GM21717 (cell line): ENCODE results near the gene PARM1.
A peak's percentile ranks its signal among the peaks of the same experiment; 100 is the strongest.

Experiments
- ATAC-seq: cut with Tn5 transposase; IDR thresholded peaks from one replicate; pipeline ENCODE4 v1.9.1; 2021; ENCODE audit warnings: mild to moderate bottlenecking, moderate library complexity; ENCODE audit not compliant: unreplicated experiment

Gene PARM1

GRCh38 chr4:74942251-74942917 is 9.5 kb downstream of the PARM1 start:
- ATAC-seq: no peak

- ATAC-seq: no peak
These were observed 10.0 kb downstream of the PARM1 start for GRCh38 chr4:74942918-74943253.

GRCh38 chr4:74944354-74944793 is 11.5 kb downstream of the PARM1 start:
- ATAC-seq: no peak

GRCh38 chr4:74946196-74946595 is 13.3 kb downstream of the PARM1 start:
- no peak for ATAC-seq

- no peak for ATAC-seq
These were observed 14.9 kb downstream of the PARM1 start for GRCh38 chr4:74947798-74948197.

- ATAC-seq: no peak
These were observed 15.3 kb downstream of the PARM1 start for GRCh38 chr4:74948236-74948635.

- no peak for ATAC-seq
These were observed 17.3 kb downstream of the PARM1 start for GRCh38 chr4:74950200-74950599.

- ATAC-seq: no peak
These were observed 18.0 kb downstream of the PARM1 start for GRCh38 chr4:74950882-74951281.

GRCh38 chr4:74953647-74954046 is 20.7 kb downstream of the PARM1 start:
- no peak for ATAC-seq

GRCh38 chr4:74958881-74959280 is 26.0 kb downstream of the PARM1 start:
- no peak for ATAC-seq

- no peak for ATAC-seq
These were observed 28.3 kb downstream of the PARM1 start for GRCh38 chr4:74961230-74961629.

- ATAC-seq: no peak
These were observed 29.7 kb downstream of the PARM1 start for GRCh38 chr4:74962584-74962983.

GRCh38 chr4:74964311-74964710 is 31.4 kb downstream of the PARM1 start:
- ATAC-seq: no peak

GRCh38 chr4:74967324-74967723 is 34.4 kb downstream of the PARM1 start:
- no peak for ATAC-seq

- peak; percentile 74 for ATAC-seq
These were observed 35.7 kb downstream of the PARM1 start for GRCh38 chr4:74968456-74969164.

- ATAC-seq: no peak
These were observed 36.9 kb downstream of the PARM1 start for GRCh38 chr4:74969507-74970474.

- no peak for ATAC-seq
These were observed 37.7 kb downstream of the PARM1 start for GRCh38 chr4:74970577-74970976.

GRCh38 chr4:74971862-74972261 is 38.9 kb downstream of the PARM1 start:
- ATAC-seq: no peak

- no peak for ATAC-seq
These were observed 42.2 kb downstream of the PARM1 start for GRCh38 chr4:74975082-74975481.

- no peak for ATAC-seq
These were observed 43.2 kb downstream of the PARM1 start for GRCh38 chr4:74975848-74976824.
